ENCODE results near the gene RASD1.
A peak's percentile ranks its signal among the peaks of the same experiment; 100 is the strongest.
"Not testable (repeated sequence)": the region's sequence is repeated elsewhere in the genome, so short reads cannot be mapped to it uniquely, and the experiment has no call there.

RASD1 gene

DNA sequence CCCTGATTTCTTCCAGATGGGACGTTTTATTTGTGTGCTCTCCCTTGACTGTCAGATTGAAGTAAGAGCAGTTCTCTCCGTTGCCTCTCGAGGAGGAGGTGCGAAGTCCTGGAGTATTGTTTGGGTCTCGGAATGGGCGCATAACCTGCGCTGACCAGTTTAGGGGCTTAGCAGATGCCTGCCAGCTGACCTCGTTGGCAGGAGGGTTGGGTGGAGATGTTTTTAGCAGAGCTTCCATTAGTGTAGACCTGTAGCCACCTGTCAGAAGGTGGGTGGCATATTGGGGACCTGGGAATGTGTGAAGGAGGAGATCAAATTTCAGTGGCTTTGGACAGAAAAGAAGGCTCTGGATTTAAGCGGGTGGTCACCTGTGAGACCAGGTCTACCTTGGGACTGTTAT, 3.6 kb downstream of the RASD1 start:
- TF ChIP-seq, protein P1, sequence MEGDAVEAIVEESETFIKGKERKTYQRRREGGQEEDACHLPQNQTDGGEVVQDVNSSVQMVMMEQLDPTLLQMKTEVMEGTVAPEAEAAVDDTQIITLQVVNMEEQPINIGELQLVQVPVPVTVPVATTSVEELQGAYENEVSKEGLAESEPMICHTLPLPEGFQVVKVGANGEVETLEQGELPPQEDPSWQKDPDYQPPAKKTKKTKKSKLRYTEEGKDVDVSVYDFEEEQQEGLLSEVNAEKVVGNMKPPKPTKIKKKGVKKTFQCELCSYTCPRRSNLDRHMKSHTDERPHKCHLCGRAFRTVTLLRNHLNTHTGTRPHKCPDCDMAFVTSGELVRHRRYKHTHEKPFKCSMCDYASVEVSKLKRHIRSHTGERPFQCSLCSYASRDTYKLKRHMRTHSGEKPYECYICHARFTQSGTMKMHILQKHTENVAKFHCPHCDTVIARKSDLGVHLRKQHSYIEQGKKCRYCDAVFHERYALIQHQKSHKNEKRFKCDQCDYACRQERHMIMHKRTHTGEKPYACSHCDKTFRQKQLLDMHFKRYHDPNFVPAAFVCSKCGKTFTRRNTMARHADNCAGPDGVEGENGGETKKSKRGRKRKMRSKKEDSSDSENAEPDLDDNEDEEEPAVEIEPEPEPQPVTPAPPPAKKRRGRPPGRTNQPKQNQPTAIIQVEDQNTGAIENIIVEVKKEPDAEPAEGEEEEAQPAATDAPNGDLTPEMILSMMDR (conservative IDR thresholded peaks at IDR 0.05) = no peak
- peak overlapping the region; percentile 28; the same call in 1 of the 2 replicates for H3K27ac ChIP-seq

- H3K27ac ChIP-seq = peak overlapping the region; percentile 28; the same call in 1 of the 2 replicates
- TF ChIP-seq, protein P1 (conservative IDR thresholded peaks at IDR 0.05) = no peak
Measured at GRCh38 chr17:17492085-17492484, 4.1 kb downstream of the RASD1 start.

- TF ChIP-seq, protein P1 (conservative IDR thresholded peaks at IDR 0.05) = no peak
- peak overlapping the region; percentile 28; the same call in 1 of the 2 replicates for H3K27ac ChIP-seq
Measured at GRCh38 chr17:17491546-17491988, 4.6 kb downstream of the RASD1 start.

DNA sequence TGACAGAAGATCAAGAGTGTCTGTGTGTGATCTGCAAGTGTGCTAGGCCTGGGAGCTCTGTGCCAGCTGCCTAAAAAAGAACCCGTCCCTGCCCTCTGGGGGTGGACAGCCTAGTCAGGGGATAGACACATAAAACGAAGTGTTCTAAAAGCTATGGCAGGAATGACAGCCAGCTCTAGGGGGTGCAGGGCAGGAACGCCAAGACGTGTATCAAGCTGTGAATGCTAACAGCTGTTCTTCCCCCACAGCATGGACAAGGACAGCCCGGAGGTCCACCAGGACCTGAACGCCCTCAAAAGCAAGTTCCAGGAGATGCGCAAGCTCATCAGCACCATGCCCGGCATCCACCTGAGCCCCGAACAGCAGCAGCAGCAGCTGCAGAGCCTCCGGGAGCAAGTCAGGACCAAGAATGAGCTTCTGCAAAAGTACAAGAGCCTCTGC, 5.1 kb downstream of the RASD1 start:
- TF ChIP-seq, protein P1 (conservative IDR thresholded peaks at IDR 0.05) = no peak
- peak overlapping the region; percentile 28; the same call in 1 of the 2 replicates for H3K27ac ChIP-seq

DNA sequence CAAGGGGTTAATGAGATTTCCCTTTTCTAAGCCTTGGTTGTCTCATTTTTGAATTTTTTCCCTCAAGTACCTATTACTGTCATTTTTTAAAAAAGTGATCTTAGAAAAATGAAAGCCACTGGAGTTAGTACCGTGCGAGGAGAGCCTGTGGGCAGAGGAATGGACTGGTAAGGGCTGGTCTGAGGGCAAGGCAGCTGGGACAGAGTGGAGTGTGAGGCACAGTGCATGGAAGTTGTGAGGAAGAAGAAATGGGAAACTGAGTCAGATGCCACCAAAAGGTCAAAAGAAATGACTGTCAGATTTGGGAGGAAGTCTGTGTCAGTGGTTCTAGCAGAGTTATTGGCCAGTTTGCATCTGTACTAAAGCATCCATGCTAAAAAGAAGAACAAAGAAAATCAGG, 8.2 kb downstream of the RASD1 start:
- H3K27ac ChIP-seq = no peak overlapping the region
- TF ChIP-seq, protein P1 (conservative IDR thresholded peaks at IDR 0.05) = no peak

DNA sequence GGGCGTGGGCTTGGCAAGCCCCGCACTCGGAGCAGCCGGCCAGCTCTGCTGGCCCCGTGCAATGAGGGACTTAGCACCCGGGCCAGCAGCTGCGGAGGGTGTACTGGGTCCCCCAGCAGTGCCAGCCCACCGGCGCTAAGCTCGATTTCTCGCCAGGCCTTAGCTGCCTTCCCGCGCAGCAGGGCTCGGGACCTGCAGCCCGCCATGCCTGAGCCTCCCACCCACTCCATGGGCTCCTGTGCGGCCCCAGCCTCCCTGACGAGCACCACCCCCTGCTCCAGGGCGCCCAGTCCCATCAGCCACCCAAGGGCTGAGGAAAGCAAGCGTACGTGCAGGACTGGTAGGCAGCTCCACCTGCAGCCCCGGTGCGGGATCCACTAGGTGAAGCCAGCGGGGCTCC, 9.8 kb downstream of the RASD1 start:
- not testable (repeated sequence) for H3K27ac ChIP-seq

DNA sequence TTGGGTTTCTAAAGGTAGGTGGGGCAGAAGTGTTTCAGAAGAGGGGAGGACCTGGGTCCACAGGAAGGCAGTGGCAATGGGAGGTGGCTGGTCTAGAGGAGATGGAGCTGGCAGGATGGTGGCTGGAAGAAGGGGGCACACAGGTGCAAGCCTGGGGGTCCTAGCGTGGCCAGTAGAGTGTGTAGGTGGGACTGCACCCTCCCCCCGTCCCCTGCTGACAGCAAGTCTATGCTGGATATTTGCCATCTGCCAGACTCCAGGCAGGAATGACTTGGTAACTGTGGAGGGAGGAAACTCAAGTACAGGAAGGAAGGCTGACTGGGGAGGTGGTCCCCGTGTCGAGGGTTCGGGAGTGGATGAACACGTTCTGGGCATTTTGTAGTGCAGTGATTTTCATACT, 10.8 kb downstream of the RASD1 start:
- TF ChIP-seq, protein P1 (conservative IDR thresholded peaks at IDR 0.05) = no peak
- H3K27ac ChIP-seq = no peak overlapping the region

DNA sequence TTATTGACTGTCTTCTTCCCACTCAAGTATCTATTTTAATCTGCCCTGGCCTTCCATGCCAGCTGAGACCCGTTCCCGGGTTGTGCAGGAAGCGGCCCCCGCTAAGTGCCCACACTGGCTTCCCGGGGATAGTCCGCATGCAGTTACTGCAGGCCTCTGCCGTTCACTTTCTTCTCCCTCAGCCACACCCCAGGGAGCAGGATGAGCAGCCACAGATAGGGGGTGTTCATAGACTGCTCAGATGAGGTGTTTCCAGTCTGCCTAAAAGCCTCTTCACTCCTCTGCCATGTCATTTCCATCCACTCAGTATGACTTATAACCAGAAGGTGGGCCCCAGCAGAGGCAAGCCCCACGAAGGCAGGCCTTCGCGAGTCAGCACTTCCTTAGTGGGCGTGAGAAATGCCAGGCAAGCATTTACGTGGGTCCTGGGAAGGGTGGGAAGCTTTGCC, 11.7 kb downstream of the RASD1 start:
- H3K27ac ChIP-seq = no peak overlapping the region
- TF ChIP-seq, protein P1 (conservative IDR thresholded peaks at IDR 0.05) = no peak

Measured in VCaP (cell line).